ENCODE measurements around the gene ASB13. TPM values are rescaled to one million over a fixed set of nuclear protein-coding genes. Genes with fewer than 3 reads are reported as not detected.

The ASB13 gene
- total and polyA plus RNA-seq, 2 donors (not counting 1 experiment from before 2014, with no cell fraction given) = 2.5 to 4.4 TPM

GRCh38 chr10:5640036-5640435 lies 26.4 kb downstream of the ASB13 start:
- H4K20me1 ChIP-seq (ENCODE audit: control insufficient read depth, insufficient read depth, low read length, poor library complexity, severe bottlenecking) = no peaks in the 10 kb centered on the region
- no peak overlapping the region for H3K27ac Mint-ChIP-seq
- H3K27me3 ChIP-seq (replicated peaks in 1 of 4; ENCODE audit: control extremely low read depth in 1 of 4, control insufficient read depth in 3 of 4, insufficient read depth in 4 of 4, low read length in 3 of 4) = no peaks in the 10 kb centered on the region
- no peaks in the 10 kb centered on the region for H3K27me3 Mint-ChIP-seq
- H3K9me3 Mint-ChIP-seq (ENCODE audit: insufficient read depth) = no peaks in the 10 kb centered on the region
- no peaks in the 10 kb centered on the region for H3K79me2 ChIP-seq (ENCODE audit: control insufficient read depth, insufficient read depth, low read length)
- H3K36me3 ChIP-seq (replicated peaks in 1 of 2; ENCODE audit: control extremely low read depth in 1 of 2, control insufficient read depth in 1 of 2, extremely low read depth in 1 of 2, insufficient read depth in 2 of 2, low read length in 1 of 2) = peaks cover 0 to 2% of the 10 kb centered on the region in 2 experiments
- peaks cover 9% of the 10 kb centered on the region for H3K4me1 Mint-ChIP-seq
- peaks cover 6 to 8% of the 10 kb centered on the region in 2 donors for H3K4me1 ChIP-seq (ENCODE audit: control insufficient read depth in 2 of 2, insufficient read depth in 2 of 2, low read length in 2 of 2)
- no peaks in the 10 kb centered on the region for H3K9me3 ChIP-seq (ENCODE audit: control extremely low read depth in 1 of 3, control insufficient read depth in 2 of 3, insufficient read depth in 1 of 3, low read length in 2 of 3)
- H3K27ac ChIP-seq (ENCODE audit: low read length in 2 of 2) = no peak overlapping the region
- ATAC-seq (ENCODE audit: low read depth) (no peak), DNase-seq (no peak)
- H3K4me3 Mint-ChIP-seq = no peak overlapping the region
- POLR2A ChIA-PET = no interaction called here
- TF ChIP-seq CTCF (IDR thresholded peaks at IDR 0.05) = no peak
- no peak for TF ChIP-seq EZH2 (IDR thresholded peaks at IDR 0.05; ENCODE audit: borderline replicate concordance, insufficient read depth, low read depth, low read length, poor library complexity, severe bottlenecking)
- no peak overlapping the region for H3K4me2 ChIP-seq (replicated peaks; ENCODE audit: low read depth, low read length, poor library complexity, severe bottlenecking)
- no peak overlapping the region for H3K4me3 ChIP-seq (ENCODE audit: control extremely low read depth in 1 of 5, extremely low read depth in 1 of 5, insufficient read depth in 1 of 5, low read depth in 2 of 5, low read length in 4 of 5)
- no peak overlapping the region for H2AFZ ChIP-seq (ENCODE audit: insufficient read depth, low read depth, low read length, poor library complexity, severe bottlenecking)
- intact Hi-C loops (cut with micrococcal nuclease) = no loop called here
- CTCF ChIA-PET = no interaction called here
- 87% methylated on average over 9 of the region's 12 CpGs for WGBS (ENCODE audit: insufficient coverage)
- H3K9ac ChIP-seq (ENCODE audit: low read length) = no peak overlapping the region

GRCh38 chr10:5639066-5639465 lies 27.3 kb downstream of the ASB13 start:
- Histone ChIP-seq H3K4me2 (replicated peaks; ENCODE audit: low read depth, low read length, poor library complexity, severe bottlenecking) (no peak overlapping the region), H3K4me3 (ENCODE audit: control extremely low read depth in 1 of 5, extremely low read depth in 1 of 5, insufficient read depth in 1 of 5, low read depth in 2 of 5, low read length in 4 of 5) (no peak overlapping the region), H3K4me1 (ENCODE audit: control insufficient read depth in 2 of 2, insufficient read depth in 2 of 2, low read length in 2 of 2) (no peaks in the 10 kb centered on the region), H3K9ac (ENCODE audit: low read length) (no peak overlapping the region), H3K79me2 (ENCODE audit: control insufficient read depth, insufficient read depth, low read length) (no peaks in the 10 kb centered on the region), H3K27ac (ENCODE audit: low read length in 2 of 2) (no peak overlapping the region), H4K20me1 (ENCODE audit: control insufficient read depth, insufficient read depth, low read length, poor library complexity, severe bottlenecking) (no peaks in the 10 kb centered on the region), H2AFZ (ENCODE audit: insufficient read depth, low read depth, low read length, poor library complexity, severe bottlenecking) (no peak overlapping the region), H3K27me3 (replicated peaks in 1 of 4; ENCODE audit: control extremely low read depth in 1 of 4, control insufficient read depth in 3 of 4, insufficient read depth in 4 of 4, low read length in 3 of 4) (no peaks in the 10 kb centered on the region), H3K36me3 (replicated peaks in 1 of 2; ENCODE audit: control extremely low read depth in 1 of 2, control insufficient read depth in 1 of 2, extremely low read depth in 1 of 2, insufficient read depth in 2 of 2, low read length in 1 of 2) (peaks cover 0 to 2% of the 10 kb centered on the region in 2 experiments), H3K9me3 (ENCODE audit: control extremely low read depth in 1 of 3, control insufficient read depth in 2 of 3, insufficient read depth in 1 of 3, low read length in 2 of 3) (no peaks in the 10 kb centered on the region)
- ChIA-PET POLR2A (no interaction called here), CTCF (no interaction called here)
- ATAC-seq (ENCODE audit: low read depth) = no peak
- intact Hi-C loops (cut with micrococcal nuclease) = loop anchor here (10.0 kb wide), 1 partner anchor 86 kb away; no protein-coding TSS in a partner anchor
- no peaks in the 10 kb centered on the region for H3K27me3 Mint-ChIP-seq
- H3K27ac Mint-ChIP-seq = no peak overlapping the region
- H3K9me3 Mint-ChIP-seq (ENCODE audit: insufficient read depth) = no peaks in the 10 kb centered on the region
- TF ChIP-seq EZH2 (IDR thresholded peaks at IDR 0.05; ENCODE audit: borderline replicate concordance, insufficient read depth, low read depth, low read length, poor library complexity, severe bottlenecking) = no peak
- TF ChIP-seq CTCF (IDR thresholded peaks at IDR 0.05) = no peak
- no peak for DNase-seq
- peaks cover 4% of the 10 kb centered on the region for H3K4me1 Mint-ChIP-seq
- WGBS (ENCODE audit: insufficient coverage) = 96% methylated on average over 17 of the region's 17 CpGs
- H3K4me3 Mint-ChIP-seq = no peak overlapping the region
